Measurements from ENCODE around the gene ARSG. TPM values are rescaled to one million over a fixed set of nuclear protein-coding genes. Genes with fewer than 3 reads are reported as not detected.
"Not testable (repeated sequence)": the region's sequence is repeated elsewhere in the genome, so short reads cannot be mapped to it uniquely, and the experiment has no call there.

The ARSG gene
- total RNA-seq, 1 experiment from 2014 or later = 3.5 TPM

DNA sequence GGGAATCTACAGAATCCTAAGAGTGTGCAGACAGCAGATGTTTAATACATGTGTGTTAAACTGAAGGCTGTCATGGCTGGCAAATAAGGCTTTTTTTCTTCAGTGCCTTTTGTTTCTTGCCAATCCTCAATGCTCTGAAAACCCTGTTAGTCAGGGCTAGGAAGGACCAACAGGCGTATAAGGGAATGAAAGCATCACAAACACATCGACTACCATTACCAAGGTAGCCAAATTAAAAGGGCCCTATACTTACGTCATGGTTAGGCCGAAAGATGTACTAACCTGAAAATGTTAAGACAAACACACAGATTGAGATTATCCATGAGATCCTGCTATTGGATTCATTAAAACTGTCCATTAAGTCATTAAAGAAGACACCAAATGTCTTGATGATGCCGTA is 13.5 kb upstream of the ARSG start:
- DNase-seq (ENCODE audit: low read depth) = no peak

DNA sequence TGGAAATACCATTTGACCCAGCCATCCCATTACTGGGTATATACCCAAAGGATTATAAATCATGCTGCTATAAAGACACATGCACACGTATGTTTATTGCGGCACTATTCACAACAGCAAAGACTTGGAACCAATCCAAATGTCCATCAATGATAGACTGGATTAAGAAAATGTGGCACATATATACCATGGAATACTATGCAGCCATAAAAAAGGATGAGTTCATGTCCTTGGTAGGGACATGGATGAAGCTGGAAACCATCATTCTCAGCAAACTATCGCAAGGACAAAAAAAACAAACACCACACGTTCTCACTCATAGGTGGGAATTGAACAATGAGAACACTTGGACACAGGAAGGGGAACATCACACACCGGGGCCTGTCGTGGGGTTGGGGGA is 9.3 kb upstream of the ARSG start:
- not testable (repeated sequence) for DNase-seq (ENCODE audit: low read depth)

DNA sequence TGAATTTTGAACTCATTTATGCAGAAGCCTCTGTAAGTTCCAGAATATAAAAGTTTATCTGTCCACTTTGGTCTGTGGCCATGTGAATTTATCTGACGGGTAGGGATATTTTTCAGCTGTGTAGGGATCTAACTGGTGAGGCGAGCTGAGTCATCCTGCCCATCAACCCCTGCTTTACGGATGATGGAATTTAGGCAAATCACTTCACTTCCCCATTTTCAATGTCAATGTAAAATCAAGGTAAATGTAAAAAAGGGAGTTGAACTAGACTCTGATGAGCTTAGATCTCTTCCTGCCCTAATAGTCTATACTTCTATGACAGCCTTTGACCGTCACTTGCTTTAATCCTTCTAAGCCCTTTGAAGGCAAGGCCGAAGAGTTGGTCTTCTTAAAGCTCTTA is 2.9 kb upstream of the ARSG start:
- DNase-seq (ENCODE audit: low read depth) = peak; percentile 32

DNA sequence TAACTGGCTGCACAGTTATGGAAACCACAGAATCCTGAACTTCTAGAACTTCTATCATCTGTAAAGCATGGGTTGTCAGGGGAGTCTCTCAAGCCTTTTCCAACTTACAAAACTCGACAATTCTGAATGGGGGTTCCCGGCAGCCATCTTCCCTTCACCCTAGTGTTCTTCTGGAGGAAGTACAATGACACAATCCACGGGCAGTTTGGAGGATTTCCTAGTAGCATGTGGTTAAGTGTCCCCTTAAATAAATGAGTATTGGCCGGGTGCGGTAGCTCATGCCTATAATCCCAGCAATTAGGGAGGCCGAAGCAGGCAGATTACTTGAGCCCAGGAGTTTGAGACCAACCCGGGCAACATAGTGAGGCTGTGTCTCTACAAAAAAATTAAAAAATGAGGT is 2.5 kb upstream of the ARSG start:
- no peak for DNase-seq (ENCODE audit: low read depth)

DNA sequence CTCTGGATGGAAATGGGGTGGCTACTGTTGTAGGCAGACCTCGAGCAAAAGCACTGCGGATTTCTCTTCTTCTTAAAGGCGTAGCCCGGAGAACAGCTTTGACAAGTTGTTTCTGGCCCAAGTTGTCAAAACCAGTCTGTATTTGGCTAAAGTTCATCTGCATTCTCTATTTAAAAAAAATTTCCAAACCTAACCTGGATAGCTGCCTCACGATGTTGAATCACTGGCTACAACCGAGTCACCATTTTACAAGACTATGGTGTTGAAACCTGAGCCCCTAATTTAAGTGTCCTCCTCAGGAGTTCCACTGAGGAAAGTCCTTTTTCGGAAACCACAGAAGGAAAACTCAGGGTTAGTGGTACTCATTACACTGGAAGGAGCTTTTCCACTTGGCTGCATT is 1.8 kb upstream of the ARSG start:
- peak; percentile 60 for DNase-seq (ENCODE audit: low read depth)

DNA sequence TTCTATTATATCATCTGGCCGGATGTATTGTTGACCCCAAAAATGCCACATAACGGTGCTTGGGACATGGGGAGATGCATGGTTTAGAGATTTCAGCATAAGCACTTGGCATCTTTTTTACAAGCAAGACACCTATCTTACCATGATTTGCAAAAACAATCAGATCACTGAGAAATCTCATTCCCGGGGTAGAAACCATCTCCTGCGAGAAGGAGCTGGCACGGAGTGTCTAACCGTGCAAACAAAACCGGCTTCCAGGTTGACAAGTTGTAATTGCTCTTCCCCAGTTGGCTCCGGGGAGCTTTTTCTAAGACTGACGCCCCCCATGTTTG is 1.4 kb upstream of the ARSG start:
- peak; percentile 28 for DNase-seq (ENCODE audit: low read depth)

DNA sequence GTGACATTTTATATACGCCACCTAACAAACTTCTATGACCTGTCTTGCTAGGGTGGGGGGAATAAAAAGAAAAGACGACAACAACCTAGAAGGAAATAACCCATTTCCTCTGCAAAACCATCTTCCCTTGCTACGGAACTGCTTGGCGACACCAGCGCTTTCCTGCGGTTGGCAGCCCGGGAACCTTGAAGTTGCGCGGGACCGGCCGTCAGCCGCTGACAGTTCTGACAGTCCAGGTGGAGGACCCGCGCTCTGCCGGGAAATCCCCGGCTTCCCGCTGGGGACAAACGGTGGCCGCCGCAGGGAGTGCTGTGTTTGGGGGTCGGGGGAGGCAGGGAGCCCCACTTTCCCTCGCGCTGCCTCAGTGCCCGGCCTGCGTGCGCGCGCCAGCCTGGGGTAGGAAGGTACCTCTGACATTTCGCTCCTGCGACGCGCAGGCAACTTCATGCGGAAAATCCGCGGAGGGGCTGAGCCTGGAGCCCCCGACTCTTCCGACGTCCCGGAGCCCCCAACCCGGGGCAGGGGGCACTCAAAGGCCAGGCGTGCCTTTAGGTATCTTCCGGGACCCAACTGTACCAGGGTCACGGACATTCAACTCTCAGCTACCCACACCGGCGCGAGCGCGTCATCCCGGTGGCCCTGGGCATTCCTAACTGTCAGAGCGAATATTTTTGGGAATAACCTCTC is 884 bp upstream of the ARSG start:
- peak; percentile 35 for DNase-seq (ENCODE audit: low read depth)

DNA sequence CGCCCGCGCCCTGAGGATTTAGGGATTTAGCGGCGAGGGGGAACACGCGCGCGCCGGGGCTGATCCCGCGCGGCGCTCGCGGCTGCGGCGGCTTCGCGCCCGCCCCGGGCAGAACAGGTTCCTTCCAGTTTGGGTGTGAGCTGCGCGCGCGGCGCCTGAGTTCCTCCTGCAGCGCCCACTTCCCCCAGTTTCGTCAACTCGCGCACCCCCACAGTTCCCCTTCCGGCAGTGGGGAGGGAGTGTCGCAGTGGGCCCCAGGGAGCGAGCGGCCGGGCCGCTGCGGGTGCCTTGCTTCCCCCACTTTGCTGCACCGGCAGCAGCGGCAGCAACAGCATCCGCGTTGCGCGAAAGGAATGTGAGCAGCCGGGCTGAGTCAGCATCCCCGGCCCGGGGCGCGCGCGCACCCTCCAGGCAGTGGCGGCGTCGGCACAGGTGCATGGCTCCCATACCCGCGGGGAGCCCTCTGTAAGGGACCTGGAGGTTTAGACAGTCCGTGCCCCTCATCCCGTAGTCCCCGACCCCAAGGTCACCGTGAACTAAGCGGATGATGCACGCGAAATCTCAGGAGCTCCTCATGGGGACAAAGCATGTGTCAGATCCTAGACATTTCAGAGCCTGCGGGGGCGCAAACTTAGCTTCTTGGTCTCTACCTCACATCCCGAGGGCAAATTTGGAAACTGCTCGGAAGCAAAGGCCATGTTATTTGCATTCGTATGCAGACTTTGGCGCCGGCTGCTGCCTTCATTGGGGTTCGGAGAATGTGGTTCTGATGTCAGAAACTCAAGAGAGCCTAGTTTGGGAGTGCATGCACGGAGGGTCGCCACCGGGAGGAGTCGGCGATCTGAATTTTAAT is 767 bp downstream of the ARSG start:
- DNase-seq (ENCODE audit: low read depth) = peak; percentile 69

DNA sequence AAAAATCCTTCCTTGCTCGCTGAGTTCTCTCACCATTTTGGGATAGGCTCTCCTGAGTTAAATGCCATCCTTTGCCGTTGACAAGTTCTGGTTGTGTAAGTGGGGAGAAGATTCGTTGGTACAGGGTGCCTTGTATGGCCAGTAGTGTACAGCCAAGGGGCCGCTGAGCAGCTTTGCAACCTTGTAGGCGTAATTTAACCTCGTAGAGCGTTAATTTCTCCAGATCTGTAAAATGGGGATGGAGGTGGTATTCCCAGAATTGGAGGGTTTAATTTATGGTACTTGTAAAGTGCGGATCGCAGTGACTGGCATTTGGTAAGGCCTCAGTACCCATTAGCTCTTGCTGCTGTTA is 1.4 kb downstream of the ARSG start:
- DNase-seq (ENCODE audit: low read depth) = no peak

DNA sequence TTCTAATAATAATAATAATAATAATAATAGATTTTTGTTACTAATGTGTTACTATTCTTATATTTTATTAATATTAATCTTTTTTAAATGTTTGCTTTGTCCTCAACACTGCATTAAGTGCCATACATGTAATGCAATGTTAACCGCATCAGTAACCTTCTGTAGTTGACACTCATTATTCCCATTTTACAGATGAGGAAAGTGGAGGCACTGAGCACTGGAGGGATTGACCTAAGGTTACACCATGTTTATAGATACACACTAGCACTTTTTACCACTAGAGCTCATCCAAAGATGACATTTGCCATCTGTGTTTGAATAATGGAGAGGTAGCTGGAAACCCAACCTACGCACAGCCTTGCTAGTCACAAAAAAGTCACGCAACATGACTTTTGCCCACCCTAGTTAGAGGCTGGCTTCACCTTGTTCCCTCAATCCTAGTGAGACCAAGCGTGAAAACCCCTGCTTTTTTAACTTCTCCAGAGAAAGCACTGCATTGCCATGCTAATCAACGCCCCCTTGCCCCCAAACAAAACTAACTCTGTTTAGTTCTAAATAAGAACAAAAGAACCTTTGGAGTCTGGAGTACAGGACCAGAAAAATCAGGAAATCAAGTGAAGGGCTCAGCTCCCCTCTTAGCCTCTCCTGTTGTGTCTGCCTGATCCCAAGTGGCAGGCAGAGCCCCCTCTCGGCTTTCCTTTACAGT is 2.3 kb downstream of the ARSG start:
- DNase-seq (ENCODE audit: low read depth) = no peak

DNA sequence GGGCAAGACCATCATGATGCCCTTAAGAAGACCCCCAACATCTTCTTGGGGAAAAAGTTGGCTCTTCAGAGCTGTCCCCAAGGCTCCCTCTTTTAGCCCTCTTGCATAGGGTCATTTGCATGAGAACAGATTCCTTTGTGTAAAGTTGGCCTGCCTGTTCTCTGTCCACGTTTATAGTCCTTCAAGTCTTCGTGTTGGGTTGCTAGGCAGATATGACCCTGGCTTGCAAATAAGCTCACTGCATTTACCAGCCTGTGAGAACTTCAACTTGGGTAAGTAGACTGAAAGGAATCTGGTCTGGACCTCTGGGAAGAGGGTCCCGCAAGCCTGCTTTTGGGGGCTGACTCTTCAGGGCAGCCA is 2.9 kb downstream of the ARSG start:
- no peak for DNase-seq (ENCODE audit: low read depth)

DNA sequence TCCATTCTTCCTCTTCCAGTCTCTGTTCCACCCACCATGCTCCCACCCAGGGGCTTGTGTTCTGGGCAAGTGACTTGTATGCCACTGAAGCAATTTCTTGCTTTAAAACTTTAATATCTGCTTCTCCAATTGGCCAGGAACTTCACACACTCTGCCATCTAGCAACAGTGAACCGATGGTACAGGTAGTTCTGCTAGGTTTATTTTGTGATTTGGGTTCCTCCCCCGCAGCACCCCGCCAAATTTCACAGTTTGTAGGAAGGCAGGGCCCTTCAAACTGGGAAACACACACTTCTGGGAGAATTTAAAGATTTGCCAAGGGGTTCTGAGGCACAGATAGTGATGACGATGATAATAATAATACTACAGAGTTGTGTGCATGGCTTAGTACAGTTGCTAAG is 3.3 kb downstream of the ARSG start:
- no peak for DNase-seq (ENCODE audit: low read depth)

DNA sequence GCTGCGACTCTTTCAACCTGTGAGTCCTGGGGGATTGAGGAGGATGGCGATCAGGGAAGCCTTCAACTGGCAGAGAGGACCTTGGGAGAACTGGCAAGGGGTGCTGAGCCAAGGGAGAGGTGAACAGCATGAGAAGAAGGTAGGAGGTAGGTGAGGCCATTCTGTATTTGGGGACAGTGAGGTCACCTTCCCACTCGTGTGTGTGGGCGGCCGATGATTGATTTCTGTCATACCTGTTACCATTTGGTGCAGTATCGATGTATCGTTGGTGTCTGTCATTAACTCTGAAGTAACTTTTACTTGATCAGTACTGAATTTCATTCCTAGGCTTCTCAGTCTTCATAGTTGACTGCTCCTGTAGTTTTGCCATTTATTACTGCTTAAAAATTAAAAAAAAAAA is 3.8 kb downstream of the ARSG start:
- no peak for DNase-seq (ENCODE audit: low read depth)

DNA sequence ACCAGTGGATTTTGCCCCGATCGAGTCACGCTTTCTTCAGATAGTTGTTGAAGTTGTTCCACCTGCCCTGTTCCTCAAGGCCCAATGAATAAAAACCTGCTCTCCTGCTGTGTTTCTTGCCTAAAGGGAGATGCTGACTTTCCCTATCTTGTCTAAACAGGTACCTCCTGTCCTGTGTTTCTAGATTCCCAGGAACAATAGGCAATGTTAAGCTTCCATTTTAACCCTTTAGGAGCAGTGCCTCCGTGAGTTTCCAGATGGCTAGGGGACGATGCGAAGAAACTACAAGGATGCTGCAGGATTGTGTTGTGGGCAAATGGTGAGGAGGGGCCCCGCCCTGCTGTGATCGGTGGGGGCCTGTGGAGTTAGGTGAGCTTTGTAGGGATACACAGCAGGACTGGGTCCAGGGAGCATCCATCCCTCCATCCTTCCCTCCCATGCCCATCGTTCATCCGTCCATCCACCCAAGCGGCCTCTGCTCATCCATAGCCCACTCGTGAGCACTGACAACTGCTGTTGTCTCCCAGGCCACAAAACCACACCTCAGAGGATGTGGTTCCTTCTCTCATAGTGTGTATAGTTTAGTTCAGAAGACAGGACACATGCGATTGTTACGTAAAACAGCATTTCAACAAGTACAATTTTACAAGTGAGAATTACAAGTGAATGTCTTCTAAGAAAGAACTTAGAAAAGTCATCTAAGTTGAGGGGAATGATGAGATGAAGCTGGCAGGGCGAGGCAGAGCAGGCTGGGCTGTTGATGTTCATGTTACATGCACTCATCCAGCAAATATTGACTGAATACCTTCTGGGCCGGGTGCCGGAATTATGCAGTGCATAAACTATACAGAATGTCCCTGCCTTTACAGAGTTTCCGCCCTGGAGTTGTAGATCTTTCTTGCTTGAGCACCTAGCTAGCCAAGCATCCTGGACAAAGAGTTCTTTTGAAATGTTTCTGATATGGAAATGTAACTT is 5.2 kb downstream of the ARSG start:
- DNase-seq (ENCODE audit: low read depth) = no peak

DNA sequence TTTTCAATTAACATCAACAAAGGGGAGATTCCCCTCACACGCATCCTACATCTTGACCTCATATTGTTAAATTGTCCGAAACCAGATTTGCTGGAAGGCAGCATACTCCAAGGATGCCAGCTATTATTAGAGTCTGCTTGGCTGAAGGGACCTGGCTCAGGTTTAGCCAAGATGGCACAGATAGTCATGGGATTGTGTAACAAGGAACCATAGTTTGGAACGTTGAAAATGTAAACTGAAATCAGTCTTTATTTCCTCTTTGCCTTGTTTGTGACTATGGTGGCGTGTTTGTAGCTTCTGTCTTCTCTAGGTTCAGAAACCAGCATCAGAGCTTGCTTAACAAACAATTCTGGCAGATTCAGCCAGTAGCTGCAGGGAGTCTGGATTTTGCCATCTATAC is 5.9 kb downstream of the ARSG start:
- DNase-seq (ENCODE audit: low read depth) = no peak

DNA sequence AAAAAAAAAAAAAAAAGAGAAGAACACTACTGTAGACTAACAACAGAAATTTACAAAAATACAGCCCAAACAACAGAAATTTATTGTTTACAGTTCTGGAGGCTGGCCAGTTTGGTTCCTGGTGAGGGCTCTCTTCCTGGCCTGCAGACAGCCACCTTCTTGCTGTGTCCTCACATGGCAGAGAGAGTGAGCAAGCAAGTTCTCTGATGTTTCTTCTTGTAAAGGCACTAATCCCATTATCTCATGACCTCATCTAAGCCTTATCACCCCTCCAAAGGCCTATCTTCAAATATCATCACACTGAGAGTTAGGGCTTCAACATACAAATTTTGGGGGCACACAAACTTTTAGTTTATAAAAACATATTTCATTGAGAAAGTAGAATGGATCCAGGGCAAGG is 7.3 kb downstream of the ARSG start:
- peak; percentile 19 for DNase-seq (ENCODE audit: low read depth)

DNA sequence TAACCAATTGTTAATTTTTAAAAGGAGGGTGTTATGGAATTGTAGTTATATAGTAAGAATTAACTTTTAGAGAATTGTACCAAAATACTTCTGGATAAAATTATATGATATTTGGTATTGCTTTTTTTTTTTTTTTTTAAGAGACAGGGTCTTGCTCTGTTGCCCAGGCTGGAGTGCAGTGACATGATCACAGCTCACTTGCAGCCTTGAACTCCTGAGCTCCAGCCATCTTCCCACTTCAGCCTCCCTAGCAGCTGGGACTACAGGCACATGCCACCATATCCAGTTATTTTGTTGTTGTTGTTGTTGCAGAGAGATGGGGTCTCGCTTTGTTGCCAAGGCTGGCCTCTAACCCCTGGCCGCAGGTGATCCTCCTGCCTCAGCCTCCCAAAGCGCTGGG is 8.5 kb downstream of the ARSG start:
- DNase-seq (ENCODE audit: low read depth) = no peak

DNA sequence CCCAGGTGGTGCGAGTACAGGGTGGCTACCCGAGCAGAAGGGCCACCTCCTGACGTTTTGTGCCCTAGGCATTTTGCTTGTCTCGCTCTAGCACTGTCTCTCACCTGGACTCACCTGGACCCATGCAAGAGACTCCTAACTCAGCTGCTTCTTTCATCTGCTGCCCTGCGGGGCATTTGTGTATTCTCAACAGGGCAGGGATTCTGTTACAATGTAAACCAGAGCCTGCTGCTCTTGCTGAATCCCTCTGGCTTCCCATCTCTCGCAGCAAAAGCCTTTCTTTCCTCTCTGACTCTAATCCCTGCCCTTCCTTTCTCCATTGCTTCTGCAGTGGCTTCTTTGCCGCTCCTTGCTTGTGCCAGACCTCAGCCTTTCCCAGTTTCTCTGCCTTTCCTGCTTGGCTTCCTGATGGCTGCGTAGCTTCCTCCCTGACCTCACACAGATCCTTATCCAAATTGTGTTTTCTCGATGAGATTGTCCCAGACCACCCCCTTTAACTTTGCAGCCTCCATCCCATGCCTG is 10.2 kb downstream of the ARSG start:
- no peak for DNase-seq (ENCODE audit: low read depth)

DNA sequence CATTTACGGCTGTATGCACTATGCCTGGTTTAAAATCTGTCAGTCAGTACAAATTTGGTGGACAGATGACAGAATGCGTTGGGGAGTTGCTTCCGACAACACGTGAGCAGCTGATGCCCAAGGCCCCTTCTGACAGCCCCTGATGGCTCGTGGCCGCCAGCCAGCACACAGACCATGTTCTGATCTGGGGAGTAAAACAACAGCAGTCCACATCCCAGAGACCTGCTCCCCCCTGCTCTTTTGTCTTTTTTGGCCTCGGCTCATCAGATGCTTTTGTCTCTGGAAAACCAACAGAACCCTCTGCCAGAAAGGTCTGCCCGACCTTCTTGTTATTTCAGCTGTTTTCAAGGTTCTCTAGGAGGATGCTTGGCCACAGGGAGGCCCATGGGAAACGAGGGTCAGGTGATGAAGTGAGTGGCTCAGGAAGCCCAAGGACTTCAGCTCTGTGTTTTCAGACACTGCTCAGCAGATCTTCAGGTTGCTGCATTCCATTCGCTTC is 10.8 kb downstream of the ARSG start:
- no peak for DNase-seq (ENCODE audit: low read depth)

DNA sequence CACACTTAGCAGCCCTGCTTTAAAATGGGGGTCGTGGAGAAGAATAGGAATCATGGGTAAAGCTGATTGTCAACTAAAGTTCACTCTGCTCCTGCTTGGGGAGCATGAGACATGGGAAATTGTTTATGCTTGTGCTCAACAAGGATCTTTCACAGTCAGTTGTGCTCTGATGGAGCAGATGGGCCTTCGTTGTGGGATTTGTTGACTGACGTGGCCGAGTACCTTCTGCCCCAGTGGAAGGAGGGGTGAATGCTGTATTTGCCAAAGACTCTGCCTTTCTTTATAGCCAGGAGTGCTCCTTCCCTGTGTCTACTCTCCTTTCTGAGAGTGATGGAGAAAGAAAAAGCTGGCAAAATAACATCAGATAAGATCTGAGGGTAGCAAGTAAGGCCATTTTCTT is 11.4 kb downstream of the ARSG start:
- DNase-seq (ENCODE audit: low read depth) = no peak

DNA sequence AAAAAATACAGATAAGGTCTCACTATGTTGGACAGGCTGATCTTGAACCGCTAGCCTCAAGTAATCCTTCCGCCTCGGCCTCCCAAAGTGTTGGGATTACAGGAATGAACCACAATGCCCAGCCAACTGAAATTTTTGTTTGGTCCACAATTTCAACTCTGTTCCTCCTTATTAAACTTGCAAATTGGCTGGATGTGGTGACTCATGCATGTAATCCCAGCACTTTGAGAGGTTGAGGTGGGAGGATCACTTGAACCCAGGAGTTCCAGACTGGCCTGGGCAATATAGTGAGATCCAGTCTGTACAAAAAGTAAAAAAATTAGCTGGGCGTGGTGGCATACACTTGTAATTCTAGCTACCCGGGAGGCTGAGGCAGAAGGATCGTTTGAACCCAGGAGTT is 13.4 kb downstream of the ARSG start:
- DNase-seq (ENCODE audit: low read depth) = peak; percentile 24

DNA sequence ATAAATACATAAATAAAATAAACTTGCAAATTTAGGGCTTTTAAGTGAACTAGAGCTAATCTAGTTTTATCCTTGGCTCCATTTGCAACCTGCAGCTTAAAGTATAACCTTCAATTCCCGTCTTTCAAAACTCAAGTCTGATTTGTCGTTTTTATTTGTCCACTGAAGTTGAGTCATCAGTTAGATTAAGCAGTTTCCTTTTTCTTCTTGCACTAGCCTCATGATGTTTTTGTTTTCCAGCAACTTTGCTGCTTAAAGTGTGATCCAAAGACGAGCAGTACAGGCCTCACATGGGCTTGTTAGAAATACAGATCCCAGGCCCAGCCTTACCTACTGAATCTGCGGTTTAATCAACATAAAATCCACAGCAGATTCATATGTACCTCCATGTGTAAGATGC is 13.8 kb downstream of the ARSG start:
- DNase-seq (ENCODE audit: low read depth) = peak; percentile 23

Data from M059J (cell line).